Measurements from ENCODE around the gene PDE1C. TPM values are rescaled to one million over a fixed set of nuclear protein-coding genes. Genes with fewer than 3 reads are reported as not detected.

PDE1C gene
- total RNA-seq, 1 donor from 2014 or later: 0.13 TPM

DNA sequence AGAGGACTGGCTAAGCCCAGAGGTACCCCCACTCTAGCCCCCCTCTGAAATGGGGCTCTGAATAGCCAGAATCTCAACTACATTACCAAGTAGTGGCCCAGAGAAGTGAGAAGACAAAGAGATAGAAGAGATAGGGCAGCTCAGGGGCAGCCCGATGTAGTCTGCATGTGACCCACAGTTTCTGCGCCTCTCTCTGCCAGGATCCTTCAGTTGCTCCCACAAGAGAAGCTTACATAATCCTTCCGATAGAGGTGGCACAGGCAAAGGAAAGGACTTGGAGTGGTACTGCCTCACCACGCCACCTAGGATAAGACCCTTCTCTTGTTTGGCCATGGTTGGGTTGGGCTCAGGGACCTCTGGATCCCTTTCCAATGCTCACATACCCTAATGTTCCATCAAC is 5.4 kb upstream of the PDE1C start:
- DNase-seq (ENCODE audit: low read depth, low spot score): no peak

DNA sequence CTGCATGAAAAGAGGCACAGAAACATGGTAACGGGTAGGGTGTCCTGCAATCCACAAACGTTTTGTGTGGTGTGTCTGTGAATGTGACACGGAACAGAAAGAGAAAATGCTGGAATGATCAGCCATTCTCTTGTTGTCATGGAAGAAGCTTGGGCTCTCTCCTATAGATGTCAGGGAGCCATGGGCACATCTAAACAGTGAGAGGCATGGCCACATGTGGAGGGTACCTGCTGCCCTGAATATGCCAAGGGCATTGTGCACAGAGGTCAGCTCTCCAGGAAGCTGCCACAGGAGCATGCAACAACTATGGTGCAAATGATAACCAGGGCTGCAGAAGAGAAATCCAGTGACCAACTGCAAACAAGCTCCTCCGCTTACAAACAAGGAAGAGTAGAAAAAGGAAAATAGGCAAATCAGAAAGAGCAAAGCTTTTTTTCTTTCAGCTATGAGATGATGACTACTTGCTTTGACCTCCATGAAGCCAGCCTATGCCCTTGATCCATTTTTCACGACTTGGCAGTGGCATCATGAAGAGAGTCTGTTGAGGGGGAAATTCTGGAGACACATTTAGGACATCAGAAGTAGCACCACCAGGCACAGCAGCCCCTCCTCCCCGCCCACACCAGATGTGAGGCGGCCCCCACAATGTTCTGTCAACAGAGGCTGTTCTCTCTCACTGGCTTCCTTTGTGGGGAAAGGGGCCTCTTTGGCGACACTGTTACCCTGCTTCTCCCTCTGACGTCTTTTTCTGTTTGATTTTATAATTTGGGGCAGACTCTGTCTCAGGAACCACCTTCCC is 4.8 kb upstream of the PDE1C start:
- DNase-seq (ENCODE audit: low read depth, low spot score): no peak

DNA sequence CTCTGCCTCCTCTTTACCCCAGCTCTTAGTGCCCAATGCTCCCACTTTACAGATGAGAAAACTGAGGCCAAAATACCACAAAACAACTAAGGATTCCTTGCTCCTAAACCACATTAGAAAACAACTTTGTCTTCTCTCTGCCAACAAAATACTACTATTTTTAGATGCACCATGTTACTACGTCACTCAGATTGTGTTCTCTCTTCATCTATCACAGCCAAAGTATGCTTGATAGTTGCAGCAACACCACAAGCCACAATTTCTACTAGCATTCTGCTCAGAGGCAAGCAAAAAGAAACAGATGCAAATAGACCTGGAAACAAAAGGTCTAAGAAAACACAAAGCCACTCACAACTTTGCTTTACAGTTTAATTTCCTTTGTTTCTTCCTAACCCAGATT is 3.3 kb upstream of the PDE1C start:
- no peak for DNase-seq (ENCODE audit: low read depth, low spot score)

DNA sequence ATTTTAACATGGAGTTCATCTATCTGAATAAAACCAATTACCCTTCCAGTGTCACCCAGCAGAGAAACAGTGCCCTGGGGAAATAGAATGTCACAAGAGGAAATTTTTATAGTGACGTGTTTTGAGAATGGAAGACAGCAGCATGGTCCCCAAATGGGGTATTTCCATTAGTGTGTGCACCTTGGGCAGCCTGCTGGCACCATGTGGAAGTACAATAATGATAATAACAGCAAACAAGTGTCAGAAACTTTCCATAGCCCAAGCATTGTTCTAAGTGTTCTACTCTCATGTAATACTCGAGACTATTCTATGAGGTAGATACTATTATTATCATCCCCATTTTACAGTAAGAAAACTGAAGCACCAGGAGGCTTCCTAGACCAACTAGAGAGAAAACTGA is 2.2 kb upstream of the PDE1C start:
- no peak for DNase-seq (ENCODE audit: low read depth, low spot score)

DNA sequence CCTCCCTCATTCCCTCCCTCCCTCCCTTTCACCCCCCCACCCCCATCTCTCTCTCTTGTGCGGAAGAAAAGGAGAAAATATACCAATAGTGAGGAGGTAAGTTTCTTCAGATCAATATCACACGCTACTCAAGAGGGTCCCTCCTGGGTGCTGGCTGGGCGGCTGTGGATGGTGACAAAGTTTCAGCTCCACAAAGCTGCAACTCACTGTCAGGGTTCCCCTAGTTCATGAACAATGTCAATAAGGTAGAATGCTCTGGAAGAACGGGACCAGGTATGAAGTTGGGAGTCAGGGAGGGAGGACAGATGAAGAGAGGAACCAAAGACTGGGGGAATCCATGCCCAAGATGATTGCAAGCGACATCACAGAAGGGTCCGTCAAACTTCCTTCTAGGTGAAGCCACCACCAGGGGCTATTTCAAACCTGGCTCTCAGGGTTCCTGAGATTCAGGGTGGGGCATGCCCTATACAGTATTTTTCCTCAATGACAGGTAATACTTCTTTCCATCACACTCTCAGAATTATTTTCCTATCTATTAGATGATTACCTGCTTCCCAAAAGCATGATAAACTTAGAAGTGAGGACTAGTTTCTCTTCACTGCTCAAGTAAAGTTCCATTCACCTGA is 1.4 kb upstream of the PDE1C start:
- DNase-seq (ENCODE audit: low read depth, low spot score): no peak

DNA sequence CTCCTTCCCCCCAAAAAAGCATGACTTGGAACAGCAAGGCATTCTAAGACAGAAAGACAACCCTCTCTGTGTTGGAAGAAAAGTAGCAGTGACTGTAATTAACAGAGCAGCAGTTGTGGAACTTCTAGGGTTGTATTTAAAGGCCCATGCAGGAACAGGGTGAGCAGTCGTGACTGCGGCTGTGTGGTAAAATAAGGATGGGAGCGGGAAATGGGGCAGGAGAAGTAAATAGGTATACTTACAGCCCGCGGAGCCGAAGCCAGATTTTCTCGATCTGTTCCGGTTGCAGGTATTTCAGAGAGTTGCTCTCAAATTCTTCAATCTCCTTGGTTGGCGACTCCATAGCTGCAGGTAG is 179 bp downstream of the PDE1C start:
- no peak for DNase-seq (ENCODE audit: low read depth, low spot score)

DNA sequence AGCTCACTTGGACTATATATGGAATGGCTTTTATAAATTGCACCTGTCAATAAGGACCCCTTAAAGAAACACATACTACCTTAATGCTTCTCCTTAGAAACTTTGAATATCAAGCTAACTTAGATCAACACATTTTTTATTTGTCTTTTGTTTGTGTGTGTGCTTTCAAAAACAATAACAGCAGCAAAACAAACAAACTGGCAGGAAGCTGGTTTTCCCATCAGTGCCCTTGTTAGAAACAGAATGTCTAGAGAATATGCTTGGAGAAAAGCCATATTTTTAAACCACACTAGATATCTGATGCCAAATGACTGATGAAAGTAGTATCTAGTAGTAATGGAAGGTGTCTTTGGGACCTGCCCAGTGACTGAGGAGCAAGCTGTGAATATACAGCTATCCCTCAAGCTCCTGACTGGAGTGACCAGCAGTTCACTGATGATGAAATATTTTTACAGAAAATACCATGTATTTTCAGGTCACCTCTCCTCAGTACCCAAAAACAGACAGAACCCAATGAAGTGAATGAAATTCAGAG is 1.0 kb downstream of the PDE1C start:
- no peak for DNase-seq (ENCODE audit: low read depth, low spot score)

DNA sequence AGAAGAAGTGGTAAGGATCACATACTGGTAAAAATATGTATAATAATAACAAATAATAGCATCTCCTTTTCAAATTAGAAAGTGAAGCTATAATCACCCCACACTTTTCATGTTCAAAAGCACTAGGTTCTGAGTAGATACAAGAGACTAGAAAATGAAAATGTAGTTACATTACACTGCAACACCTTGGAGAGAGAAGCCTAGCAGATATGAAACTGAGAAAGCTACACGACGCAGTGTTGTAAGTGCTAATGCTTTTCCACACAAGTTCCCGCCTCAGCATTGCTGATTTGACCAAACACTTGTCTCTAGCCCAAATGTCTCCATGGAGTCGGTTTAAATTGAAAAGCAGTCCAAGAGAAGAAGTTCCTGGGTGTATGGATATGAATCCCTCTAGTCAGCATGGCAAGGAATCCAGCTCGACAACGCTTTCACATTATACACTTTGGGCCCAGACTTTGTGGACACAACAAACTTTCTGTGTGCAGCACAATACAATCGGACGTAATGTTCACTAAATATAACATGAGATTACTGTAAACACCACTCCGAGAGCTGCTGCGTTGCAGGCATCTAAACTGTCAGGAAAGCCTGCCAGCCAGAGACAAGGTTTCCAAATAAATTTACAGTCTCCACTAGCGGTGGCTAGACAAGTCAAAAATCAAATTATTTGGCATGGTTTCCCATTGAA is 1.7 kb downstream of the PDE1C start:
- DNase-seq (ENCODE audit: low read depth, low spot score): no peak

DNA sequence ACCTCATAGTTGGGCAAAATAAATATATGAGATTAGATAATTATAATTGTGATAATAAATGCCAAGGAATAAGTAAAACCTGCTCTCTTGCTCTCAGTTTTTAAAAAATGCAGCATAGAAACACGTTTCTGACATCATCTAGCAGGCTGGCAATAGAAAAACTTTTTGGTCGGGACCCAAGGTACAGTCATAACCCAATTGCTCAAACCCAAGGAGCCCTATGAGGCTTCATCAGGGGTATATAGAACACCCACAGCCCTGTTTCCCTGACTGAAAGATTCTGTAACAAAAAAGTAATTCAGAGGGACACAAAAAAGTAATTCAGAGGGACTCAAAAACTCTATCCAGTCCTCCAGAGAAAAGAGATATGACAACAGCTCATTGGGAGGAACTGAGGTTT is 3.8 kb downstream of the PDE1C start:
- DNase-seq (ENCODE audit: low read depth, low spot score): no peak

DNA sequence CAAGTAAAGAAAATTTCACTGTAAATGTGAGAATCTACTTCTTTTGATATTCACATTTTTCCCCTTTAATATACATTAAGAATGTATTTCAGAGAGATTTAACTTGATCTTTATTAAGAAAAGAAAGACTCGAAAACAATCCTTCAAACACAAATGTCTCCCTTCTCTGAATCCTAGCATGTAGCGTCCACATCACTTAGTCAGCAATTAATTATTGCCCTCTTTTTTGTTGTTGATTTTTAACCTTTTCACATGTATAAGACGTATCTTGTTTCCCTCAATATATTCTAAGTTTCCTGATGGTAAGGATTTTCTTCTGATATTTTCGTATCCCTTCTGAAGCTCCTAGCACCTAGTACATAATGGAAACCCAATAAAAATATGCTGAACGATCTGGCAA is 6.6 kb downstream of the PDE1C start:
- DNase-seq (ENCODE audit: low read depth, low spot score): no peak

DNA sequence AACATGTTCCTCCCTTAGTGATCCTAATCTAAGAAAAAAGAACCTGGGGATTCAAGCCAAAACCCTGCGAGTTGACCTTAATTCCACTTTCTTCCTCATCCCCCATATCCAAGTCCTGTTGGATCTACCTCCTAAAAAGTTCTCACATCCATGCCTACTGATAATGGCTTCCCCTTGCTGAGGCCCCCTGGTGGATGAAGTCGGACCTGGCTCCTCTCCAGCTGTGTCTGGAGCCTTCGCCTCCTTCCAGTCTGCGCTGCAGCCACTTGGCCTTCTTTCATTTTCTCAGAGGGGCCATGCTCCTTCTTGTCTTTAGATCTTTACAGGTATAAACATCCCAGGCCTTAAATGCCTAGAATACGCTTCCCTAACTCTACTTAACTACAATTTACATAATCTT is 8.1 kb downstream of the PDE1C start:
- DNase-seq (ENCODE audit: low read depth, low spot score): no peak

DNA sequence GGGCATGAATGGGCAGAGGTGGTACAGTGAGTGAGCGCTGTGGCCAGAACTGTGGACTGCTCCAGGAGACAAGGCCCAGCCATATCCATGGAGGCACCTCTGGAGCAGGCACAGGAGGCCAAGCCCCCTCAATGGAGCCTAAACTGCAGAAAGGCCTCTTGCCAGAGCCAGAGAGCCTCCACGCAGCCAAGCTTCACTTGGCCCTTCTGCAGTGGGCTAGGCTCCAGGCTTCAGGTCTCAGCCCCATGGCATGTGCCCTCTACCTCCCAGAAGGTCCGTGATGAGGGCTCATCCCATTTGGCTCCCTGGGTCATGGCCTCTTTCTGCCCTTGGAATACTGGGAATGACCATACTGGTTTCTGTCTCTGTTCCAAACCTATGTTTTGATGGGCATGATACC is 8.9 kb downstream of the PDE1C start:
- DNase-seq (ENCODE audit: low read depth, low spot score): no peak

DNA sequence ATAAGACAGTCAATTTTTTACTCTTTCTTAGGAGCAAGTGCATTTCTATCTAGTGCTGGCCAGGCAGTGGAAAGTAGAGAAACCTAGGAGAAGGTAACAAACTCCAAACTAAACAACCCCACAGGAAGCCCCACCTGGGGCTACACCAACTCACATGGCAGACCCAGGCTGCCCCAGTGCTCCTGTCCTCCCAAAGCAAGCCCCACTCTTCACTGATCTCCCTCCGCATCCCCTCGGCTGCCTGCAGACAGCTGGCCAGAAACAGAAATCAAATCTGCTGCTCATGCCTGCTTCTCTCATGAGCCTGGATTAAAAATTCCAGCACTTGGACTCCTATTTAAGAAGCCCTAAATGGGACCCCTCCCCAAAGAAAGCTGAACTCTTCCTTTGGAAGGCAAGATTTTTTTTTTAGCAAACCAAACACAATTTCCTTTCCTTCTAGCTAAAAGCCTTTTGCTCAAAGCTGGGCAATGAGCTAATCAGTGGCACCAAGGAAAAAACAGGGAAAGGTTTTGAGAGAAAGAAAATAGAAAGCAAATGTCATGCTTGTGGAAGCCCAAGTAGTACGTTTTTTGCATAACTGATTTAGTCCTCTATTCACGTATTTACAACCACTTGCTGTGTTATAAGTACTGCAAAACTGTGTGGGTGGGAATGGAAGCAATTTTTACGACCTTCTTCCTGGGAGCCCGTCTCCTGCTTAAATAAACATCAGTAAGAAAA is 10.8 kb downstream of the PDE1C start:
- no peak for DNase-seq (ENCODE audit: low read depth, low spot score)

DNA sequence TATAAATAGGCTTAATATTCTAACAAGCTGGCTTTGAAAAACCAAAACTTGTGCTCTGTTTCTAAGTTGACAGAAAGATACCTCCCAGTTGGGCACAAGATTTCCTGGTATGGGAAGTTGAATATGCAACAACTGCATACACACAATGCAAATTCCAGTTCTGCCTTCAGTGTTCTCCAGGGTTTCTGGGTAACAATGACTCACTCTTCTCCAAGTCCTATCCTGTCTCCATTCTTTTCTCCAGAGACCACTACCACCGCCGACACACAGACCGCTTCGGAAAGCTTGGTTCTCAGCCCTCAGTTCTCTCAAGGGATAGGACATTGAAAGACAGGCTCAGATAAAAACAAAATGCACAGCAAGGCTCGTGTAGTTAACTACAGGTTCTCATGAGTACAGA is 12.2 kb downstream of the PDE1C start:
- no peak for DNase-seq (ENCODE audit: low read depth, low spot score)

DNA sequence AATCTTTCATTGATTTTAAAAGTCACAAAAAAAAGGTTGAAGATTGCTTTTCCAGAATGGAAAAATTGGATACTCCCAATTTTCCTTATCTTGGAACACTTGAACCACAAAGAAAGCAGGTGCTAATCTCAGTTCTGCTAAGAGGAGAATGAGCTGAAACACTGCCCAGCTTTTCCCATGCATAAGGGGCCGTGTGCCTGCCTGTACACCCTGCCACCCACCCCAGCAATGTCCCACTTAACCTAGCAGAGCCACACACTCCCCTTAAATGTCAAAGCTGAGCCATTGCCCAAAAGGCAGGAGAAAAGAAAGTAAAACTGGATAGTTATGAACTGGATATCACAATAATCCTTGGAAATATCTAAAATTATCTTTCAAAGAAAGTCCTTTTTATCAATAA is 13.4 kb downstream of the PDE1C start:
- no peak for DNase-seq (ENCODE audit: low read depth, low spot score)

DNA sequence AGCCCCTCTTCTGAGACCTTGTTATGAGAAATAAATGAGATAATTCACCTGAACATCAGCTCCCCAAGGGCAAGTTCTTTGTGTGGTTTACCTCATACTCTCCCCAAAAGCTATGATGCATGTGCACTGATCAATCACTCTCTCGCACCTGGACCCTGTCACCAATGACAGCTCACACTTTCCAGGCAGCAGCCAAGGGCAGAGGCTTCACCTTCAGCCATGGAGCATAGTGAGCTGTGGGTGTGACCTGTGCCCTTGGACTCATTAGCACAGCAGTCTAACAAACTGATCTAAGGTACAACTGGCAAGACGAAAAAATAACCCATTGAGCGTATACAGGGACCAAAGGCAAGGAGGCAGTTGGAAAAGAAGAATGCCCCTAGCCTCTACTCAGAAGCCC is 17.0 kb downstream of the PDE1C start:
- DNase-seq (ENCODE audit: low read depth, low spot score): no peak

DNA sequence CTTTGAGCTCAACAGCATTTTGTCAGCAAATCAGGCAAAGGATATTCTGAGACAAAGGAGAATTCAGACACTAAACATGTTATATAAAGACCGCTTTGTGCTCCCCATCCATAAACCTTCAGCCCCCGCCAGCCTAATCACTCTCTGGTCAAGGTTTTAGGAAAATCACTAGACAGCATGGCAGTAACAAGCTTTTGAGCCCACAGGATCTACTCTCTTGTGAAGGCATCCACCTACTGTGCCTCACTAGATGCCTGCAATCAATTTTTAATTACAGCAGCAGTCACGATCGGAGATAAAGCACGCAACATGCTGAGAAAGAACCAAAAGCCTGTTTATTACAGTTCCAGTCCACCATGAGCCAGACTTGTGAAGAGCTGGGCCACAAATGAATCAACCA is 19.1 kb downstream of the PDE1C start:
- DNase-seq (ENCODE audit: low read depth, low spot score): no peak

DNA sequence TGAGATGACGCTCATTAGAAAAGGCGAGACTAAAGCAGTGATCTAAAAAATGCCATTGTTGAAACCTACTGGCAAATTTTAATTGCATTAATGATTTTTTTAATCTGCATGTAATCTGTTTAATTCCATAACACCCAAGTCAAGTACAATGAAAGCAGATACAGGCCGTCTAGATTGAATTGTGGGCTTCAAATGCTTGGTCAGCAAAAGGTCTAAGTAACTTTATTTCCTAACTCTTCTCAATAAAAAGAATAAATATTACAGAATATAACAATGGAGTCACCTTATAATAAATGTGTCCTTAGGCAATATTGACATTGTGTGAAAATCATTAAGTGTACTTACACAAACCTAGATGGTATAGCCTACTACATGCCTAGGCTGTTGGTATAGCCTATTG is 20.6 kb downstream of the PDE1C start:
- no peak for DNase-seq (ENCODE audit: low read depth, low spot score)

DNA sequence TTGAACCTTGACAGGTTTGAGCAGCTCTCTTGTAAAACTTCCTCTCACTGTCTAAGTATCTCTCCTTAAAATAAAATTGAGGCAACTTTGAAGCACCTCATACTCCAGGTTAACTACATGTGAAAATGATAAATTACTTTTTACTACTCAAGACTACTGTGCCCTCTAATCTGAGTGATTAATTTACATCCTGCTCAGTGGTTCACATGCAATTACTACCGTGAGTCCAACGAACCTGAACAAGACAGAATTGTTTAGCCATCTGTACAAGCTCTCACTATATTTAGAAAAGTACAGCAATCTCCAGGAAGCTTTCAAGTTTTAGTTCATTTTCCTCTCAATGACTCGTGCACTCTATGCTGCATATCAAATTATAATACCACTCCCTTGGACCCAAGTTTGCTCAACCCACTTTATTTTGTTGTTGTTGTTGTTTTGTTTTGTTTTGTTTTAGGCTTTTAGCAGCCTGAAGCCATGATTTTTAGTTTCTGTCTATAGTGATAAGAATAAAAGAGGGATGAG is 21.2 kb downstream of the PDE1C start:
- no peak for DNase-seq (ENCODE audit: low read depth, low spot score)

DNA sequence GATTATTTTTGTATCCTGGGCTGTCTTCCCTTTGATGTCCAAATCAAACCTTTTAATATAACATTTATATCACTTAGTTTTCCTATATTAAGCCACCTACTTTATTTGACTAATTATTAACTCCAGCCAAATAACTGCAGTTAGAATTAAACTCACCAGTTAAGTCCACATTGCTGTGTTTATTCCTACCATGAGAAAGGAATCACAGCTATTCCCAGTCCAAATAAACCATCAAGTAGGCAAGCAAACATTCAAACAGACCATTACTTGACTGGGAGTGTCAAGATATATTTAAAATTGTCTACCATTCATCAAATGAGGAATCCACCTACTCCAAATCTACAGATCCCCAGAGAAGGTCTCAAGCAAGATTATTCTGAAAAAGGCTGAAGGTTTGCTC is 22.4 kb downstream of the PDE1C start:
- DNase-seq (ENCODE audit: low read depth, low spot score): no peak

DNA sequence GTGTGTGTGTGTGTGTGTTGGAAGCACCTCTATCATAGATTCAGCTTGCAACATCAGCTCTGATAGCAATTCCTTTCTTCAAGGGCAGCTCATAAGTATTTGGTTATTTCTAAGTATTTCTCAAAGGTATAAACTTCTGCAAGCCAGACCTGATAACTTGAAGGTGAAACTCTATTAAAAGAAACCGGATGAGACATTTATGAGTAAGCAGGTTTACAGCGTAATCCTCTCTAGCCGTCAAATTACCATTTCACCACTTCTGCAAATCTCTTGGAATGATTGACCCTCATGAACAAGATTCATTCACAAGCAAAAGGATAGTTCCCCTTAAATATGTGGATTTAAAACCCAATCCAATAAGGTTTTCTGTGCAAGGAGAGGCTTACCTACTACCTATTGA is 23.1 kb downstream of the PDE1C start:
- DNase-seq (ENCODE audit: low read depth, low spot score): no peak

DNA sequence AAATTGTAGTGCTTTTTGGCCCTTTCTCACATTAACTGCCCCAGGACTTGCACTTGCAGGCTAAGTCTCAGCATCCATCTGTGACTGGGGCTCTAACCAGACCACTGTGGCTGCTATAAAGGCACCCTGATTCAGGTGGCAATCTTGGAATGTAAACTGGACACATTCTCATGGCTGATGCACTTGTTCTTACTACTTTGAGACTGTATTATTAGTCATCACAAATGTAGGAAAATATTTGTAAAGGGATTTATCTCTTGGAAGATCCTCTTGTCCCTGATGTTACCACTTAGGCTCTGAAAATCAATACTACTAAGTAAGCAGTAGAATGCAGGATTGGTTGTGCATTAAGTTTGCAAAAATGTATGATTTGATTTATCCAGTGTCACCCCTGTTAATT is 25.0 kb downstream of the PDE1C start:
- no peak for DNase-seq (ENCODE audit: low read depth, low spot score)
